Measurements from ENCODE around the gene TPGS1.

TPGS1 gene

GRCh38 chr19:542173-542866 is 35.0 kb downstream of the TPGS1 start:
- no peak for DNase-seq

- no peak for DNase-seq
Measured at GRCh38 chr19:543910-544608, 36.8 kb downstream of the TPGS1 start, which contains the start of gene GZMM. Gene GZMM, plus strand, starts transcription at chr19:544053. Its CDS starts 19 bp downstream, at chr19:544072.

- DNase-seq: no peak
Measured at GRCh38 chr19:547117-547516, 39.8 kb downstream of the TPGS1 start.

DNA sequence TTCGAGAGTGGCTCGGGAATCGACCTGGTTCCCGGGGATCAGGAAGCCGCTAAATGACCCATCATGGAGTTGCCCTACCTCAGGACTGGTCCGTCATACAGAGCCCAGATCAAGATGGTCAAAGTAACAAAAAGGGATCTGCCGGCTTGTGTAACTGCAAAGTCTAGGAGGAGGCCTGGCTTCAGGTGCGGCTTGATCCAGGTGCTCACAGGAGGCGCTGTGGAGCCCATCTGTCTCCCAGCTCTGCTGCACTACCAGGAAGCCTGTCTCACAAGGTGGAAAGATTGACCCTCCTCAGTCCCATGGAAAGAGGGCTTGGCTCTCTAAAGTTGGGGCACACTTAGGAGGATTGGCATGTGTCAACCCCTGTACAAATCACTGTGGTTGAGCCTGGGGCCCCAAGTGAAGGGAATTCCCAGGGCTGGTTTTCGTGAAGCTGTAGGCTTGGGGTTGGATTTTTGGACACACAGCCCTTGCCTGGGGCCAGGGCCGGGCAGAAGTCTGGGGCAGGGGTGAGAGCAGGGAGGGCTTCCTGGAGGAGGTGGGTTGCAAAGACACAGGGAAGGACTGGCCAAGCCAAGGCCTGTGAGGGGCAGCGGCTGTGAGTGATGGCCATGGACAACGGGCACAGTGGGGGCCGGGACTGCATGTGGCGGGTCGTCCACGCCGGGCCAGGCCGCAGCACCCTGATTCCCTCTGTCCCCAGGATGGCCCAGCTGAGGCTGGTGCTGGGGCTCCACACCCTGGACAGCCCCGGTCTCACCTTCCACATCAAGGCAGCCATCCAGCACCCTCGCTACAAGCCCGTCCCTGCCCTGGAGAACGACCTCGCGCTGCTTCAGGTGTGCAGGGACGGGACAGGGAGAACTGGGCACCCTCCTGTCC is 40.8 kb downstream of the TPGS1 start:
- no peak for DNase-seq

DNA sequence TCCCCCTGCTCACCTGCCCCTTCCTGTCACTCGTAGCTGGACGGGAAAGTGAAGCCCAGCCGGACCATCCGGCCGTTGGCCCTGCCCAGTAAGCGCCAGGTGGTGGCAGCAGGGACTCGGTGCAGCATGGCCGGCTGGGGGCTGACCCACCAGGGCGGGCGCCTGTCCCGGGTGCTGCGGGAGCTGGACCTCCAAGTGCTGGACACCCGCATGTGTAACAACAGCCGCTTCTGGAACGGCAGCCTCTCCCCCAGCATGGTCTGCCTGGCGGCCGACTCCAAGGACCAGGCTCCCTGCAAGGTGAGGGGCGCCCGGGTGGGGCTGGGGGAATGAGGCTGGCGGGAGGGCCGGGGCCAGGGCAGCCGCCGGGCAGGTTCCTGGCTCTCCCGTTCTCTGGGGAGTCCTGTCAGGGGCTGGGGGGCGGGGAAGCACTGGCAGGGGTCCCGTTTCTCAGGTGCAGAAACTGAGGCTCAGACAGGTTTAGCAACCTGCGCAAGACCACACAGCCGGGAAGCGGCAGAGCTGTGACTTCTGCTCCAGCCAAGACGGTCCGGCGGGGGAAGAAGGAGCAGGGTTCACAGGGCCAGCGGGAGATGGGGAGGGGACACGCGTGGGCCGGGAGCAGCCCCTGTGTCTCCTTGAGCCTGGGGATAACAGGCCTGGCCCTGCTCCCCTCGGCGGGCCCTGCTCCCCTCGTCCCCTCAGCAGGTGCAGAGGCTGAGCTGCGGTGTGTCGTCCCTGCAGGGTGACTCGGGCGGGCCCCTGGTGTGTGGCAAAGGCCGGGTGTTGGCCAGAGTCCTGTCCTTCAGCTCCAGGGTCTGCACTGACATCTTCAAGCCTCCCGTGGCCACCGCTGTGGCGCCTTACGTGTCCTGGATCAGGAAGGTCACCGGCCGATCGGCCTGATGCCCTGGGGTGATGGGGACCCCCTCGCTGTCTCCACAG is 41.9 kb downstream of the TPGS1 start:
- DNase-seq: no peak

DNA sequence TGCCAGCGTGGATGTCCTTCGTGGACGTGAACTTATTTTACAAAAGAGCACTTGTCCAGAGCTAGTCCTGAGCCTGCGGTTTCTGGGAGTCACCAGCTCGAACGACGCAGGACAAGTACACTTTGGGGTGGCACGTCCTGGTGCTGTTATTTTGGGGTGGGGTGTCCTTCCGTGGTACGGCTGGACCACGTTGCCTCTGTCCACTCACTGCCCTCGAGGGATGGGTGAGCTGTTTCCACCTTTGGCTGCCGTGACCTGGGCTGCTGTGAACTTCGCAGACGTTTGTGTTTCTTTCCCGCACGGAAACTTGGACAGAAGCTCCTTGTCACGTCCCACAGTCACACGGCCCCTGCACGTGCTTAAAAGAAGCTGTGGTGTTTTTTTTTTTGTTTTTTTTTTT is 47.5 kb downstream of the TPGS1 start:
- no peak for DNase-seq

- DNase-seq: no peak
Measured at GRCh38 chr19:555474-555808, 48.1 kb downstream of the TPGS1 start.

DNA sequence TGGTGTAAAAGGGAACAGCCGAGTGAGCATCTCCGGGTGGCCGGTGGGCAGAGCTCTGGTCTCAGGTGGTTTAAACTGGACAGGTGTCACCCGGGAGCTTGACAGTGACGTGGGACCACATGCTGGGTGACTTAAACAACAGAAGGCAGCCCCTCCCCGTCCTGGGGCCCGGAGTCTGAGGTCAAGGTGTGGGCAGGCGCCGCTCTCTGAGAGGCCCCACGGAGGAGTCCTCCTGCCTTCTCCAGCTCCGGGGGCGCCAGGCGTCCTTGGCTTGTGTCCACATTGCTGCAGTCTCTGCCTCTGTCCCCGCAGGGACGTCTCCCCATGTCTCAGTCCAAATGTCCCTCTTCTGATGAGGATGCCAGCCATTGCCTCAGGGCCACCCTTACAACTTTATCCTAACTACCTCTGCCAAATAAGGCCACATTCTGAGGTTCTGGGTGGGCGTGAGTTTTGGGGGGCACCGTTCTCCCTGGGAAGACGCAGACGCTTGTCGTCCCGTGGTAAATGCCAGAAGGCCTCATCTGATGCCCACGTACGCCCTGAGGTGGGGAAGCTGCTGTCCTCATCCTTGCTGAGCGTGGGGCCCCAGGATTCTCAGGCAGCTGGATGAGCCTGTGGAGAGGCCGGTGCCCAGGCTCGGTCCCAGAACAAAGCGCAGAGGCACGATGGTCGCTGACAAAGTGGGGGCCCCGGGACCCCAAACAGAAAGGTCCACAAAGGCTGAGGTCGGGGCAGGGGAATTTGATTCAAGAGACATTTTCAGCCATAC is 49.5 kb downstream of the TPGS1 start:
- DNase-seq: no peak

GRCh38 chr19:558770-559439 is 51.6 kb downstream of the TPGS1 start:
- no peak for DNase-seq

- no peak for DNase-seq
Measured at GRCh38 chr19:560121-560520, 52.8 kb downstream of the TPGS1 start.

- no peak for DNase-seq
Measured at GRCh38 chr19:566403-566802, 59.1 kb downstream of the TPGS1 start.

GRCh38 chr19:566844-567243 is 59.5 kb downstream of the TPGS1 start:
- no peak for DNase-seq

GRCh38 chr19:567296-567900 is 60.1 kb downstream of the TPGS1 start:
- DNase-seq: no peak

Measured in NCI-H2081 (cell line).